Right lobe of liver (tissue), 4 donors: Measurements from ENCODE around the gene GRIK2.

Experiments used
- CTCF ChIP-seq, 4 donors: fragments of 200-600 bp in 3 of 4; fragments of 450-650 bp in 1 of 4; IDR thresholded peaks; one replicate each; pipeline versions ENCODE4 v1.5.1 to v1.8.0; 2016 to 2022; ENCODE audit warnings: antibody characterized with exemption in 4 of 4, mild to moderate bottlenecking in 2 of 4
- POLR2A ChIP-seq: fragments of 450-650 bp; IDR thresholded peaks from one replicate; pipeline ENCODE4 v1.6.1; 2017; ENCODE audit warnings: antibody characterized with exemption, mild to moderate bottlenecking
- donor health status: DM: no; HTN: no; CAD: no.
- donor health status: DM: no; HTN: no; CAD: no.
- donor health status: DM: no; HTN: yes; CAD: no.

GRCh38 chr6:101747160-101747559 lies 353.7 kb downstream of the GRIK2 start:
- TF ChIP-seq CTCF (IDR thresholded peaks at IDR 0.05) (no peak), POLR2A (no peak)
